ACC112 (cell line): Measurements from ENCODE around the gene MTHFR.
"Not testable (repeated sequence)": the region's sequence is repeated elsewhere in the genome, so short reads cannot be mapped to it uniquely, and the experiment has no call there.

ENCODE experiments used
- H2AFZ ChIP-seq: fragments of 200-600 bp; sonication (generic); one replicate; pipeline ENCODE4 v1.6.0; 2017; ENCODE audit warnings: antibody characterized with exemption, low read length; ENCODE audit not compliant: unreplicated experiment
- H3K27ac ChIP-seq: fragments of 200-600 bp; sonication (generic); 2 replicates; pipeline ENCODE4 v1.5.1; 2014; ENCODE audit warnings: low read depth, mild to moderate bottlenecking, antibody characterized with exemption, low read length, moderate library complexity
- H3K27me3 ChIP-seq: fragments of 200-600 bp; sonication (generic); 2 replicates; pipeline ENCODE4 v1.6.1; 2014; ENCODE audit warnings: mild to moderate bottlenecking, antibody characterized with exemption, low read length, moderate library complexity, mixed read lengths; ENCODE audit not compliant: insufficient read depth
- H3K36me3 ChIP-seq: fragments of 200-600 bp; sonication (generic); 2 replicates; pipeline ENCODE4 v1.6.1; 2016; ENCODE audit warnings: mild to moderate bottlenecking, antibody characterized with exemption, low read length, moderate library complexity, mixed read lengths; ENCODE audit not compliant: insufficient read depth
- H3K4me1 ChIP-seq: fragments of 200-600 bp; sonication (generic); one replicate; pipeline ENCODE4 v1.6.1; 2016; ENCODE audit warnings: low read length, mixed read lengths; ENCODE audit not compliant: insufficient read depth, unreplicated experiment, control insufficient read depth
- H3K4me3 ChIP-seq: fragments of 200-600 bp; sonication (generic); 2 replicates; pipeline ENCODE4 v1.5.1; 2014; ENCODE audit warnings: mild to moderate bottlenecking, low read depth, low read length
- H3K79me2 ChIP-seq: fragments of 200-600 bp; sonication (generic); one replicate; pipeline ENCODE4 v1.6.0; 2016; ENCODE audit warnings: low read length; ENCODE audit not compliant: control insufficient read depth, unreplicated experiment, insufficient read depth

MTHFR gene

GRCh38 chr1:11804666-11805421 lies 920 bp downstream of the MTHFR start:
- Histone ChIP-seq H3K4me1 (peaks cover 29% of the 10 kb centered on the region), H2AFZ (no peak overlapping the region)

GRCh38 chr1:11803924-11804665 lies 1.7 kb downstream of the MTHFR start:
- Histone ChIP-seq H3K79me2 (peaks cover 37% of the 10 kb centered on the region), H3K27ac (peak overlapping the region; percentile 76), H3K4me3 (peak overlapping the region; percentile 83), H3K4me1 (peaks cover 29% of the 10 kb centered on the region)
- not testable (repeated sequence) for H2AFZ ChIP-seq, H3K36me3 ChIP-seq, H3K27me3 ChIP-seq

More at GRCh38 chr1:11804666-11805421, 920 bp downstream of the MTHFR start:
- H3K36me3 ChIP-seq: no peaks in the 10 kb centered on the region
- H3K79me2 ChIP-seq: peaks cover 40% of the 10 kb centered on the region
- H3K4me3 ChIP-seq: peak overlapping the region; percentile 83
- H3K27me3 ChIP-seq: no peaks in the 10 kb centered on the region
- H3K27ac ChIP-seq: peak overlapping the region; percentile 76

- Histone ChIP-seq H3K4me3 (peak overlapping the region; percentile 82), H2AFZ (peak overlapping the region; percentile 28), H3K27ac (peak overlapping the region; percentile 76), H3K79me2 (peaks cover 32% of the 10 kb centered on the region), H3K27me3 (no peaks in the 10 kb centered on the region), H3K4me1 (peaks cover 29% of the 10 kb centered on the region), H3K36me3 (no peaks in the 10 kb centered on the region)
Measured at GRCh38 chr1:11802973-11803885, 2.5 kb downstream of the MTHFR start.

GRCh38 chr1:11802616-11802972 lies 3.2 kb downstream of the MTHFR start:
- Histone ChIP-seq H3K27ac (peak overlapping the region; percentile 29), H3K4me1 (peaks cover 29% of the 10 kb centered on the region), H3K4me3 (peak overlapping the region; percentile 82), H3K36me3 (no peaks in the 10 kb centered on the region), H2AFZ (peak overlapping the region; percentile 28), H3K27me3 (no peaks in the 10 kb centered on the region), H3K79me2 (peaks cover 28% of the 10 kb centered on the region)

- Histone ChIP-seq H3K79me2 (peaks cover 15% of the 10 kb centered on the region), H3K27me3 (no peaks in the 10 kb centered on the region), H2AFZ (no peak overlapping the region), H3K4me3 (no peak overlapping the region), H3K27ac (no peak overlapping the region), H3K4me1 (peaks cover 34% of the 10 kb centered on the region), H3K36me3 (peaks cover 2% of the 10 kb centered on the region; the same call in 1 of the 2 replicates)
Measured at GRCh38 chr1:11800756-11801433, 4.9 kb downstream of the MTHFR start.

- H3K36me3 ChIP-seq: peaks cover 6% of the 10 kb centered on the region; the same call in 1 of the 2 replicates
- no peak overlapping the region for H3K4me3 ChIP-seq
- H3K27ac ChIP-seq: no peak overlapping the region
Measured at GRCh38 chr1:11800391-11800755, 5.4 kb downstream of the MTHFR start.

GRCh38 chr1:11799896-11800295 lies 5.9 kb downstream of the MTHFR start:
- Histone ChIP-seq H2AFZ (no peak overlapping the region), H3K4me3 (no peak overlapping the region), H3K36me3 (peaks cover 6% of the 10 kb centered on the region; the same call in 1 of the 2 replicates), H3K27ac (no peak overlapping the region), H3K4me1 (peaks cover 35% of the 10 kb centered on the region), H3K79me2 (peaks cover 15% of the 10 kb centered on the region), H3K27me3 (no peaks in the 10 kb centered on the region)

More at GRCh38 chr1:11800391-11800755, 5.4 kb downstream of the MTHFR start:
- no peak overlapping the region for H2AFZ ChIP-seq
- peaks cover 15% of the 10 kb centered on the region for H3K79me2 ChIP-seq
- H3K27me3 ChIP-seq: no peaks in the 10 kb centered on the region
- peaks cover 35% of the 10 kb centered on the region for H3K4me1 ChIP-seq

- H3K4me1 ChIP-seq: peaks cover 29% of the 10 kb centered on the region
- H3K4me3 ChIP-seq: no peak overlapping the region
- peaks cover 6% of the 10 kb centered on the region; the same call in 1 of the 2 replicates for H3K36me3 ChIP-seq
- no peak overlapping the region for H2AFZ ChIP-seq
- H3K27me3 ChIP-seq: no peaks in the 10 kb centered on the region
- peaks cover 15% of the 10 kb centered on the region for H3K79me2 ChIP-seq
- no peak overlapping the region for H3K27ac ChIP-seq
Measured at GRCh38 chr1:11799099-11799498, 6.7 kb downstream of the MTHFR start.

- Histone ChIP-seq H3K27ac (peak overlapping the region; percentile 92), H3K36me3 (peaks cover 6% of the 10 kb centered on the region; the same call in 1 of the 2 replicates), H3K27me3 (no peaks in the 10 kb centered on the region), H2AFZ (no peak overlapping the region), H3K4me1 (peaks cover 24% of the 10 kb centered on the region), H3K4me3 (no peak overlapping the region), H3K79me2 (peaks cover 8% of the 10 kb centered on the region)
Measured at GRCh38 chr1:11797525-11798216, 8.1 kb downstream of the MTHFR start.
